ENCODE measurements around the gene CPE. TPM values are rescaled to one million over a fixed set of nuclear protein-coding genes. Genes with fewer than 3 reads are reported as not detected.

CPE gene
- total RNA-seq, 1 donor from 2014 or later = 10.7 TPM

GRCh38 chr4:165502916-165503907, 124.4 kb downstream of the CPE start:
- no peaks in the 10 kb centered on the region for H3K36me3 ChIP-seq (ENCODE audit: control insufficient read depth, insufficient read depth, low read length)
- H3K27me3 ChIP-seq (ENCODE audit: control insufficient read depth, insufficient read depth, low read length) = no peaks in the 10 kb centered on the region
- no peak for TF ChIP-seq CTCF (IDR thresholded peaks at IDR 0.05; ENCODE audit: insufficient read depth, low read length, poor library complexity, severe bottlenecking)
- DNase-seq (ENCODE audit: low read depth) = no peak
- no peak overlapping the region for H3K4me3 ChIP-seq (ENCODE audit: low read depth, low read length)

GRCh38 chr4:165504184-165504583, 125.4 kb downstream of the CPE start:
- no peaks in the 10 kb centered on the region for H3K27me3 ChIP-seq (ENCODE audit: control insufficient read depth, insufficient read depth, low read length)
- H3K36me3 ChIP-seq (ENCODE audit: control insufficient read depth, insufficient read depth, low read length) = no peaks in the 10 kb centered on the region
- TF ChIP-seq CTCF (IDR thresholded peaks at IDR 0.05; ENCODE audit: insufficient read depth, low read length, poor library complexity, severe bottlenecking) = no peak
- DNase-seq (ENCODE audit: low read depth) = no peak
- no peak overlapping the region for H3K4me3 ChIP-seq (ENCODE audit: low read depth, low read length)

- Histone ChIP-seq H3K36me3 (ENCODE audit: control insufficient read depth, insufficient read depth, low read length) (no peaks in the 10 kb centered on the region), H3K4me3 (ENCODE audit: low read depth, low read length) (no peak overlapping the region), H3K27me3 (ENCODE audit: control insufficient read depth, insufficient read depth, low read length) (no peaks in the 10 kb centered on the region)
- no peak for TF ChIP-seq CTCF (IDR thresholded peaks at IDR 0.05; ENCODE audit: insufficient read depth, low read length, poor library complexity, severe bottlenecking)
- no peak for DNase-seq (ENCODE audit: low read depth)
Observed at GRCh38 chr4:165505958-165506837, 127.4 kb downstream of the CPE start.

GRCh38 chr4:165506849-165507248, 128.0 kb downstream of the CPE start:
- H3K36me3 ChIP-seq (ENCODE audit: control insufficient read depth, insufficient read depth, low read length) = no peaks in the 10 kb centered on the region
- TF ChIP-seq CTCF (IDR thresholded peaks at IDR 0.05; ENCODE audit: insufficient read depth, low read length, poor library complexity, severe bottlenecking) = no peak
- H3K4me3 ChIP-seq (ENCODE audit: low read depth, low read length) = no peak overlapping the region
- no peak for DNase-seq (ENCODE audit: low read depth)
- no peaks in the 10 kb centered on the region for H3K27me3 ChIP-seq (ENCODE audit: control insufficient read depth, insufficient read depth, low read length)

GRCh38 chr4:165507381-165507780, 128.6 kb downstream of the CPE start:
- DNase-seq (ENCODE audit: low read depth) = no peak
- Histone ChIP-seq H3K27me3 (ENCODE audit: control insufficient read depth, insufficient read depth, low read length) (no peaks in the 10 kb centered on the region), H3K4me3 (ENCODE audit: low read depth, low read length) (no peak overlapping the region), H3K36me3 (ENCODE audit: control insufficient read depth, insufficient read depth, low read length) (no peaks in the 10 kb centered on the region)
- TF ChIP-seq CTCF (IDR thresholded peaks at IDR 0.05; ENCODE audit: insufficient read depth, low read length, poor library complexity, severe bottlenecking) = no peak
